CD14-positive monocyte (primary cell): ENCODE measurements around the gene KDF1. TPM values are rescaled to one million over a fixed set of nuclear protein-coding genes. Genes with fewer than 3 reads are reported as not detected.

ENCODE experiments used
- DNase-seq, 3 donors: peaks; one replicate each; pipeline ENCODE4 v3.0.0-alpha.2; 2011 to 2022
- H2AFZ ChIP-seq: 2 replicates; pipeline ENCODE4 v1.6.0; 2012; ENCODE audit warnings: mild to moderate bottlenecking, low read depth, low read length, inconsistent platforms; ENCODE audit not compliant: insufficient read depth, poor library complexity, severe bottlenecking
- H3K27ac ChIP-seq, 2 donors: 1 replicate in 1 of 2; 2 replicates in 1 of 2; pipeline ENCODE4 v1.5.1; 2012 to 2013; ENCODE audit warnings: low read length in 2 of 2, control low read depth in 1 of 2, inconsistent platforms in 1 of 2, low read depth in 1 of 2, mild to moderate bottlenecking in 1 of 2
- H3K27me3 ChIP-seq, 2 donors: one replicate each; pipeline versions ENCODE4 v1.6.0 to v1.6.1; 2011 to 2013; ENCODE audit warnings: low read length in 2 of 2; ENCODE audit not compliant: control insufficient read depth in 2 of 2, insufficient read depth in 2 of 2
- H3K36me3 ChIP-seq, 2 donors: replicated peaks in 1 of 2; 1 replicate in 1 of 2; 2 replicates in 1 of 2; pipeline versions ENCODE4 v1.5.1 to v1.6.1; 2012 to 2013; ENCODE audit warnings: low read length in 2 of 2, control low read depth in 1 of 2, inconsistent platforms in 1 of 2, mild to moderate bottlenecking in 1 of 2; ENCODE audit not compliant: insufficient read depth in 2 of 2, control insufficient read depth in 1 of 2
- H3K4me1 ChIP-seq, 2 donors: 1 replicate in 1 of 2; 2 replicates in 1 of 2; pipeline versions ENCODE4 v1.5.1 to v1.6.1; 2012 to 2013; ENCODE audit warnings: low read length in 2 of 2, control low read depth in 1 of 2, inconsistent platforms in 1 of 2, mild to moderate bottlenecking in 1 of 2, moderate library complexity in 1 of 2; ENCODE audit not compliant: insufficient read depth in 2 of 2, control insufficient read depth in 1 of 2
- H3K4me2 ChIP-seq: replicated peaks from 2 replicates; pipeline ENCODE3; 2012; ENCODE audit warnings: low read length, moderate library complexity, mild to moderate bottlenecking; ENCODE audit not compliant: poor library complexity, severe bottlenecking; ENCODE audit errors: extremely low read depth
- H3K4me3 ChIP-seq, 3 experiments: fragments of 200-600 bp in 1 of 3; sonication (generic) in 1 of 3; replicated peaks in 1 of 3; 1 replicate in 2 of 3; 2 replicates in 1 of 3; pipeline ENCODE4 v1.5.1; 2011 to 2013; ENCODE audit warnings: low read length in 3 of 3, mild to moderate bottlenecking in 3 of 3, control low read depth in 2 of 3, low read depth in 2 of 3, inconsistent platforms in 1 of 3, moderate library complexity in 1 of 3
- H3K79me2 ChIP-seq: 2 replicates; pipeline ENCODE4 v1.6.0; 2012; ENCODE audit warnings: mild to moderate bottlenecking, control low read depth, inconsistent platforms, low read length, moderate library complexity; ENCODE audit not compliant: insufficient read depth
- H3K9ac ChIP-seq: 2 replicates; pipeline ENCODE4 v1.6.0; 2017; ENCODE audit warnings: low read length, mild to moderate bottlenecking; ENCODE audit not compliant: insufficient read depth, poor library complexity, severe bottlenecking
- H3K9me3 ChIP-seq, 2 donors: replicated peaks in 1 of 2; 1 replicate in 1 of 2; 2 replicates in 1 of 2; pipeline versions ENCODE4 v1.5.1 to v1.6.1; 2012 to 2013; ENCODE audit warnings: low read length in 2 of 2, control low read depth in 1 of 2; ENCODE audit not compliant: control insufficient read depth in 1 of 2, insufficient read depth in 1 of 2
- H4K20me1 ChIP-seq: 2 replicates; pipeline ENCODE4 v1.6.0; 2012; ENCODE audit warnings: mild to moderate bottlenecking, low read length, control low read depth, moderate library complexity; ENCODE audit not compliant: insufficient read depth
- H3K27ac Mint-ChIP-seq, 7 donors: one replicate each; pipeline ENCODE4 v1.8.0; 2020; ENCODE audit warnings: mild to moderate bottlenecking in 7 of 7, mixed read lengths in 7 of 7, moderate library complexity in 6 of 7, inconsistent platforms in 2 of 7
- H3K27me3 Mint-ChIP-seq, 3 donors: one replicate each; pipeline ENCODE4 v1.8.0; 2021 to 2022; ENCODE audit warnings: low read depth in 3 of 3, mild to moderate bottlenecking in 3 of 3, mixed read lengths in 3 of 3, moderate library complexity in 3 of 3, inconsistent platforms in 1 of 3
- H3K36me3 Mint-ChIP-seq, 2 donors: one replicate each; pipeline ENCODE4 v1.8.0; 2020; ENCODE audit warnings: mixed read lengths in 2 of 2, inconsistent platforms in 1 of 2, mild to moderate bottlenecking in 1 of 2
- H3K4me1 Mint-ChIP-seq: one replicate; pipeline ENCODE4 v1.8.0; 2020; ENCODE audit warnings: mild to moderate bottlenecking, mixed read lengths
- H3K4me3 Mint-ChIP-seq, 2 donors: one replicate each; pipeline ENCODE4 v1.8.0; 2020; ENCODE audit warnings: mild to moderate bottlenecking in 2 of 2, mixed read lengths in 2 of 2, moderate library complexity in 1 of 2
- H3K9me3 Mint-ChIP-seq, 7 donors: one replicate each; pipeline ENCODE4 v1.8.0; 2020 to 2022; ENCODE audit warnings: mixed read lengths in 7 of 7, mild to moderate bottlenecking in 6 of 7, moderate library complexity in 6 of 7, inconsistent platforms in 2 of 7
- CTCF ChIP-seq: fragments of 200-600 bp; IDR thresholded peaks from one replicate; pipeline ENCODE4 v1.8.0; 2022; ENCODE audit warnings: antibody characterized with exemption, mild to moderate bottlenecking
- WGBS: methylation state at CpG from one replicate; pipeline ENCODE4 v1.1.5; 2013; ENCODE audit warnings: missing lambda C conversion rate; ENCODE audit not compliant: insufficient coverage; 5-methylcytosine and 5-hydroxymethylcytosine counted together
- intact Hi-C, 2 donors: fragments of 100-400 bp; cut with micrococcal nuclease; formaldehyde crosslinking; loops; one replicate each; pipeline versions ENCODE4 v1.15.0 to v1.15.1; 2023
- polyA plus RNA-seq, 3 donors: library from polyadenylated mRNA; depleted of rRNA in 1 of 3; unstranded in 2 of 3; stranded (reverse) in 1 of 3; fragments of 300-500 nt in 2 of 3; fragments of >200 nt in 1 of 3; fragmentation: Illumina TruSeq in 2 of 3; gene quantifications; 1 replicate in 2 of 3; 2 replicates in 1 of 3; pipeline ENCODE4 v1.2.3, GENCODE V29; 2012 to 2021

The KDF1 gene
- polyA plus RNA-seq, 3 donors = not detected

GRCh38 chr1:27001570-27002360 lies 41.5 kb upstream of the KDF1 start:
- Histone ChIP-seq H3K27ac (peak overlapping the region; percentile 90 to 99), H2AFZ (peak overlapping the region; percentile 56), H3K36me3 (no peaks in the 10 kb centered on the region), H4K20me1 (no peaks in the 10 kb centered on the region), H3K79me2 (no peaks in the 10 kb centered on the region), H3K27me3 (peaks cover 0 to under 1% of the 10 kb centered on the region in 2 donors), H3K4me2 (peak overlapping the region; percentile 68), H3K4me1 (peaks cover 41 to 54% of the 10 kb centered on the region in 2 donors), H3K4me3 (peak overlapping the region in 1 of 3 experiments; percentile 59), H3K9me3 (no peaks in the 10 kb centered on the region), H3K9ac (peak overlapping the region; percentile 80)
- Mint-ChIP-seq H3K36me3 (peaks cover 0 to 13% of the 10 kb centered on the region in 2 donors), H3K9me3 (no peaks in the 10 kb centered on the region), H3K4me1 (peaks cover 54% of the 10 kb centered on the region), H3K27ac (peak overlapping the region; percentile 96 to 99 (median 98)), H3K4me3 (peak overlapping the region; percentile 53 to 78), H3K27me3 (peaks cover 3 to 7% (median 6%) of the 10 kb centered on the region in 3 donors)
- DNase-seq = peak; percentile 94 to 97 (median 97)
- 0% methylated on average over 4 of the region's 13 CpGs for WGBS
- TF ChIP-seq CTCF = no peak
- intact Hi-C loops = loop anchor here (2.0 to 5.0 kb wide), 4 partner anchors 69 to 631 kb away; no protein-coding TSS in a partner anchor

GRCh38 chr1:27000817-27001460 lies 40.7 kb upstream of the KDF1 start:
- peak overlapping the region; percentile 96 to 99 (median 98) for H3K27ac Mint-ChIP-seq
- 79% methylated on average over 4 of the region's 8 CpGs for WGBS
- H3K4me2 ChIP-seq = peak overlapping the region; percentile 68

More at GRCh38 chr1:27000817-27001460, 40.7 kb upstream of the KDF1 start:
- peak; percentile 86 to 93 (median 87) for DNase-seq
- Mint-ChIP-seq H3K4me3 (peak overlapping the region in 1 of 2 donors; percentile 46), H3K27me3 (peaks cover 11 to 15% (median 15%) of the 10 kb centered on the region in 3 donors), H3K9me3 (peaks cover 0 to 3% (median 0%) of the 10 kb centered on the region in 7 donors), H3K36me3 (peaks cover 0 to 8% of the 10 kb centered on the region in 2 donors), H3K4me1 (peaks cover 54% of the 10 kb centered on the region)
- H3K9me3 ChIP-seq = no peaks in the 10 kb centered on the region
- H3K36me3 ChIP-seq = no peaks in the 10 kb centered on the region
- H3K27me3 ChIP-seq = peaks cover 3 to 9% of the 10 kb centered on the region in 2 donors
- intact Hi-C loops = loop anchor here (2.0 to 5.0 kb wide), 4 partner anchors 69 to 631 kb away; no protein-coding TSS in a partner anchor
- no peaks in the 10 kb centered on the region for H4K20me1 ChIP-seq
- no peaks in the 10 kb centered on the region for H3K79me2 ChIP-seq
- peak overlapping the region; percentile 90 to 99 for H3K27ac ChIP-seq
- TF ChIP-seq CTCF = no peak
- peak overlapping the region in 1 of 3 experiments; percentile 59 for H3K4me3 ChIP-seq
- H2AFZ ChIP-seq = peak overlapping the region; percentile 8
- H3K9ac ChIP-seq = peak overlapping the region; percentile 80
- H3K4me1 ChIP-seq = peaks cover 41 to 54% of the 10 kb centered on the region in 2 donors
